GM18508 (cell line): ENCODE results near the gene NET1.
"Not testable (repeated sequence)": the region's sequence is repeated elsewhere in the genome, so short reads cannot be mapped to it uniquely, and the experiment has no call there.

Experiments used
- ATAC-seq: cut with Tn5 transposase; IDR thresholded peaks from one replicate; pipeline ENCODE4 v1.9.1; 2021; ENCODE audit warnings: moderate number of reproducible peaks; ENCODE audit not compliant: insufficient read depth, unreplicated experiment

Gene NET1

GRCh38 chr10:5461914-5462840 is 49.8 kb downstream of the NET1 start:
- ATAC-seq = no peak

DNA sequence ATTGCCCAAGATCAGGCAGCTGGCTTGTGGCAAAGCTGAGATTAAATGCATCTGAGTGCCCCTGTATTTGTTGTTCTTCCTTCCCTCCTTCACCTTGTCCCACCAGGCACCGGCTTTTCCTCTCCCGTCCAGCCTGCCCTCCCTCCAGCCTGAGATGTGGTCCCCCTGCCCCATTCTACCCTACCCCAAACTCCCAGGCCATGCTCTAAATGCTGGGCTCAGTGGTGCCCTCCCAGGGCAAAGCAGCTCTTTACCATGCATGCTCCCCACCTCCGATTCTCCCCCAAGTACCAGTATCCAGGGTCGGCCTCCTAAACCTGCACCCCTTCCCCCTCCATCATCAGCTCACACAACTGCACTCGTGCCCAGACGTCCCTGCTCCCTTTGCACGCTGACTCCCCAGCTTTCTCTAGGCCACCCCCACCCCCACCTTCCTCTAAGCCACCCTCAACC is 50.5 kb downstream of the NET1 start:
- ATAC-seq = no peak

DNA sequence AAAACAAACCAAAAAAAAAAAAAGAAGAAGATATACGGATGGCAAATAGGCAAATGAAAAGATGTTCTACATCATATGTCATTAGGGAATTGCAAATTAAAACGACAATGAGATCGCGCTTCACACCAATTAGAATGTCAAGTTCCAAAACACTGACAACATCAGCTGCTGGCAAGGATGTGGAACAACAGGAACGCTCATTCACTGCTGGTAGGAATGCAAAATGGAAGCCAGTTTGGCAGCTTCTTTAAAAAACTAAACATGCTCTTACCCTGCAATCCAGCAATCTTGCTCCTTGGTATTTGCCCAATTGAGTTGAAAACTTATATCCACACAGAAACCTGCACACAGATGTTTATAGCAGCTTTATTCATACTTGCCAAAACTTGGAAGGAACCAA is 52.2 kb downstream of the NET1 start:
- ATAC-seq = no peak

DNA sequence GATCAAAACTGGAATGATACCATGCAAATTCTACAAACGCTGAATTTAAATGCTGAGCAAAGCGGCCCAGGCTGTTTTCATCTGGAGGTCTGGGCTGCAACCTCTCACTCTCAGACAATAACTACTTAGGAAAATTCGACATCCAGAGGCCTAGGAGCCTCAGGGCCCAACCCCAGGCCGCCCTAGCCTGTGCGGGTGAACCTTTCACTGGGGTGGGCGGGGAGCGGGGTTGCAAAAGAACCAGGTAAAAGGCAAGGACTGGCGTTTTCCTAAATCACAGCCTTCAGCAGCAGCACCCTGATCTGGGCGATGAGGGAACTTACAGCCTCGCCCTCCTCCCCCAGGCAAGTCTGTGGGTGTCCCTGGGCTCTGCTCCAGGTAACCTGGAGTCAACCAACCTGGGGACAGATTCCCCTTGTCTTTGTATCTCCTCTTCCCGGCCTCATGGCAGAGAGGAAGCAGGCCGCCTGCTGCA is 53.7 kb downstream of the NET1 start:
- no peak for ATAC-seq

GRCh38 chr10:5466451-5467206 is 54.3 kb downstream of the NET1 start:
- no peak for ATAC-seq

GRCh38 chr10:5467207-5467535 is 54.8 kb downstream of the NET1 start:
- no peak for ATAC-seq

DNA sequence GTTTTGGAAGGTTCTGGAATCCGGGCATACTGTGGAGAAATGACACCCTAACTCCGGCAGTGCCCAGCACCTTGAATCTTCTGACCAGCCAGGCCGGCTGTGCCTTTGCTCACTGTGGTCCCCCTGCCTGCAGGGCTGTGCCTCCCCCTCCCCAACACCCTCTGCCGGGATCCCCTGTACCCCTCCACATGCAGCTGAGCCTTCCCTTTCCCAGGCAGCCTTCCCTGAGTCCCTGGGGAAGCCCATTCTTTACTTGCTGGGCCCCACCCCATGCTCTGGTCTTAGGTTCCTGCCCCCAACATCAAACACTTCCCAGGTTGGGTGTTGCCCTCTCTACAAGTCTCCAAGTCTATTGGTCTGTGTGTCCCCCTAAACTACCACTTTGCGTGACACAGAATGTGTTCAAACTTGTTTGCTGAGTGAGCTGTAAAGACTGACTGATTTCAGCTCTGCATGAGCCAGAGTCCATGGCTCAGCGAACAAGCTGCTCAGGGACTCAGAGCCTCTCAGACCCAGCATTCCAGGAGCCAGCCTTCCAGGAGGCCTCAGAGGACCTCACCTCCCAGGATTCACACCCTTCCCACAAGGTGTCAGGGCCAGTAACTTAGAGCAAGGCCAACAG is 55.4 kb downstream of the NET1 start:
- no peak for ATAC-seq

DNA sequence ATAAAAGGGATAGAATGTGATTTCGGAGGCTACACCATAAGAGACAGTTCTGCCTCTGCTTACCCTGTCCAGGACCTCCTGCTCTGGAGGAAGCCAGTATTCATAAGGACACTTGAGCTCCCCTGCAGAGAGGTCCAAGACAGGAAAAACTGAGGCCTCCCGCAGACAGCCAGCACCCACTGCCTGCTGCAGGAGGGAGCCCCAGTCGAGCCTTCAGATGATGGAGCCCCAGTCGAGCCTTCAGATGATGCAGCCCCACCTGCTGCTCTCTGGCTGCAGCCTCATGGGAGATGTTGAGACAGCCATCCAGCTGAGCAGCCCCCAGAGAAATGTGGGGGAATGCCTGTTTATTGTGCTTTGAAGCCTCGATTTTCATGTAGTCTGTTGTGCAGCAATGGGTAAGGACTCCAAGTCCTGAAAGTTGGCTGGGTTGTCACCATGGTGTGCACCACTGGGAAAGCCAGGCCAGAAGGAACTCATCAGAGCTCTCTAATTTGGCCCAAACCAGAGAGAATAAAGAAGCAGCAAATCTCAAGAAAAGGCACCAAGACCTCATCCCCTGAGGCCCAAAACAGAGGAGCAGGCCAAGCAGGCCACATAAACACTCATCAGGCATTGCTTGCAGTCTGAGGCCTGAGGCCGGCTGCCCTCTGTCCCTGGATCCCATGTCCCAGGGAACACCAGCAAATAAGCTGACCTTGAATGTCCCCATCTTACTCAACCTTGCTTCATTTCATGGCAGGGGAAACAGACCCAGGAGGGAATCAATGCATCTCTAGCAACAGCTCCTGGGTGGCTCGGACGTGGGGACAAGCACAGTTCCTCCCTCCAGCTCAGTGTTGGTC is 56.1 kb downstream of the NET1 start:
- no peak for ATAC-seq

GRCh38 chr10:5469353-5470061 is 57.1 kb downstream of the NET1 start:
- ATAC-seq = no peak

GRCh38 chr10:5470062-5470751 is 57.9 kb downstream of the NET1 start:
- no peak for ATAC-seq

GRCh38 chr10:5474642-5475041 is 62.3 kb downstream of the NET1 start:
- ATAC-seq = not testable (repeated sequence)

GRCh38 chr10:5475088-5475487 is 62.7 kb downstream of the NET1 start:
- ATAC-seq = not testable (repeated sequence)

- ATAC-seq = not testable (repeated sequence)
Measured at GRCh38 chr10:5475974-5476807, 63.8 kb downstream of the NET1 start.

DNA sequence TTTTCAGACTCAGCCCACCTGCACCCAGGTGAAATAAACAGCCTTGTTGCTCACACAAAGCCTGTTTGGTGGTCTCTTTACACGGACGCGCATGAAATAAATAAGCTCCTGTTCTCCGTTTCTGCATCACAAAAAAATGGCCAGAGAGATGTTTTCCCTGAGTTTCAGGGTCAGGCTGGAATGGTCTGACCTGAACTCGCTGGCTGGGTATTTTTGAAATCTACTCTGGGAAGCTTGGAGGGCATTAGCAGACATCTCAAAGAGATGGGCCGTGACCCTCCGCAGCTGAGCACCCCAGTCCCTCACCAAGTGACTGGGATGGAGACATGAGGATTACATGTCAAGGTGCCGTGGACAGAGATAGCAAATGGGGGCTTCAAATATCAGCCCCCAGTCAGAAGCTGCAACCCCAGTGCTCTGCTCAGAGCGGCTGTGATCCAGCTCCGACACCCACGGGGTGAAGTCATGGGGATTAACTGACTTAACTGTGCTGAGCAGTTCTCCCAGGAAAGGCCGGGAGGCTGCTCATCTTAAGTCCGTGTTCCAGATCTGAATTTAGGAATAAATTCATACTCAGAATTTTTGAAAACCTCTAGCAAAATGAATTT is 64.7 kb downstream of the NET1 start:
- no peak for ATAC-seq

DNA sequence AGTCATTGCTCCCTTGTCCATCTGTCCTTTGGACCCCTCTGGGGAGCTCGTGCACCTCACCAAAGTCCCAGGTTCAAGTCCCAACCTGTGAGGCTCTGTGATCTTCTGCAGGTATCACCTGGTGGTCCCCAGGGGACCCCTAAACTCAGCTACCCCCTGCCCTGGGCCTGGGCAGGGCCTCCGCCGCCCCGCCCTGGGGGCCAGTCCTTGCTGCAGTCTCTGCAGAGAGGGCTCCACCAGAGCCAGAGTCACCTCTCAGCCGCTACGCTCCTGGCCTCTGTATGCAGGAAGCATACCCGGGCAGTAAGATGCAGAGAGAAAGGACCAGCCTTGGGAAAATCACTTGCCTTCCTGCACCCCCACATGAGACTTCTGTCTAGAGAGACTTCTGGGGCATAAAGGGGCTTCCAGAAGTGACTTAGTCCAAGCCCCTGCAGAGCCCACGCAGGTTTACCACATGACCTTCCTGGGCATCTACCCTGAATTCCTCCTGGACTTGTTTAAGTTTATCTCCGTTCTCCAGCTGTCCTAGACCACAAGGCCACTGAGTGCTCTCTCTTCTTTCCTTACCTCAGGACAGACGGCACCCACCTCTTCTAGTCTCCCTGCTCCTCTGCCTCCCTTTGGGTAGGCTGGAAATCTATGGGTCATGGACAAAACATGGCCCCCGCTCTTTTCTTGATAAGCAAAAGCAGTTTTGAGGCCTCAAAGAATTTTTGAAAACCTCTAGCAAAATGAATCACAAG is 65.8 kb downstream of the NET1 start:
- no peak for ATAC-seq

- no peak for ATAC-seq
Measured at GRCh38 chr10:5478694-5479305, 66.4 kb downstream of the NET1 start.
